HG02981 (cell line): ENCODE results near the gene TMEM116.

Source experiments
- ATAC-seq: cut with Tn5 transposase; IDR thresholded peaks from one replicate; pipeline ENCODE4 v1.9.1; 2021; ENCODE audit warnings: mild to moderate bottlenecking, moderate library complexity; ENCODE audit not compliant: unreplicated experiment

Gene TMEM116

DNA sequence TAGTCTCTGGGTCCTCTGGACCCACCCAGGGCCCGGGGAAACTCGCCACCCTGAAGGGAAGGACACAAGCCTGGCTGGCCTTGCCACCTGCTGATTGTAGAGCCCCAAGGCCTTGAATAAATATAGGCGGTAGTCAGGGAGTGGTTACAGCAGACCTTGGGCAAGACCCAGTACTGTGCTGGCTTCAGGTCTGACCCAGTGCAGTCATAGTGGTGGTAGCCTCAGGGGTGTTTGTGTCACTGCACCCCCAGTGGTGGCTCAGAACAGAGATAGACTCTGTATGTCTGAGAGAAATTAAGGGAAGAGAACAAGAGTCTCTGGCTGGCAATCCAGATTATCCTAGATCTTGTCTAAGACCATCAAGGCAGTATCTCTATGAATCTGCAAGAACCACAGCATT lies 107.5 kb downstream of the TMEM116 start:
- no peak for ATAC-seq

DNA sequence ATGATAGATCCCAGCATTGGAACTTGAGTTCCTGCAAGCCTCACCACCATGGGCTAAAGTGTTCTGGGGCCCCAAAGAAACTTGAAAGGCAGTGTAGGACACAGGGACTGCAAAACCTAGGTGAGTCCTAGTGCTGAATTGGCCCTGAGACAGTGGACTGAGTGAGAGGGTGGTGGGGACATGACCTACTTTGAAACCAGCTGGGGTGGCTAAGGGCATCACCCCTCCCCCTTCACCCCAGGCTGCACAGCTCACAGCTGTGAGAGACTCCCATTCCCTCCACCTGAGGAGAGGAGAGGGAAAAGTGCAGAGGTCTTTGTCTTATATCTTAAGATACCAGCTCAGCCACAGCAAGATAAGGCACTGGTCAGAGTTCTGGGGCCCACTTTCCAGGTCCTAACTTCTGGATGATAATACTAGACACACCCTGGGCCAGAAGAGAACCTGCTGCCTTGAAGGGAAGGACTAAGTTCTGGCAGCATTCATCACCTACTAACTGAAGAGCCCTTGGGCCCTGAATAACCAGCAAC lies 108.5 kb downstream of the TMEM116 start:
- no peak for ATAC-seq

GRCh38 chr12:111901182-111901581 lies 111.8 kb downstream of the TMEM116 start:
- ATAC-seq = no peak

GRCh38 chr12:111894556-111894955 lies 118.4 kb downstream of the TMEM116 start:
- ATAC-seq = no peak

DNA sequence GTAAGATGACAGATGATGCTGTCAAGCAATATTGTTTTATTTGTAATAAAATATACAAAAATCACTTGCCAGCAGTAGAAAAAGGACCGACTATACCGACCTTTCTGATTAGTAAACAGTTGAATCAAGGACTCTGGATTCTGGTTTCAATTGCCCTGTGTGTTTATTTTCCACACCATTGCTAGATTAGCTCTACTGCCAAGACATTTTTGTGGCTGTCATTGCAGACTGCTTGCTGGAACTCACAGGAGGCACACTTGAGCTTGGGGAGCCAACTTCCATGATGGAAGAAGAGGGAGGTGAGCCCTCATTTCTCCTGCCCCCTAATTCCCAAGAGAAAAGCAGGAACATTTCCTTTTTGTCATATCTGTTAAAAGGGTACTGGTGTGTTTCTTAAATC lies 119.7 kb downstream of the TMEM116 start:
- ATAC-seq = no peak

- no peak for ATAC-seq
These were observed 124.8 kb downstream of the TMEM116 start for GRCh38 chr12:111887926-111888745.

GRCh38 chr12:111886662-111887545 lies 126.1 kb downstream of the TMEM116 start:
- ATAC-seq = no peak

DNA sequence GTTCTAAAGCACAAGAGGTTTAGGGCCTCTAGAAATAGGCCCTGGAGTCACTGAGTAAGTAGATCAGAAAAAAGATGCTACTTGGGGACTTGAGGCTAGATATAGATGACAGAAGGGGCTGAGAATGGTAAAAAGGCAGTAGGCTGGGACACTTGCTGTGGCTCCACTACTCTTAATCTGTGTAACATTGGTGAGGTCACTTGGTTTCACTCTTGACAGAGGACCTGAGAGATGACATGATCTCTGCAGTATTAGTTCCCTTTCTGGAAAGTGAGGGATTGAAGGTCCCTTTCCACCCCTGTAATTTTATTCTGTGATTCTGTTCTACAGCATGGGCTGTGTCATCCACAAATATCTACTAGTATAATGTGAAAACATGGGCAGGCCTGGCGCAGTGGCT lies 131.2 kb downstream of the TMEM116 start:
- ATAC-seq = no peak
